Measurements from ENCODE around the gene GRM4. TPM values are rescaled to one million over a fixed set of nuclear protein-coding genes. Genes with fewer than 3 reads are reported as not detected.

Gene GRM4
- total and polyA plus RNA-seq, 2 experiments from 2014 or later: 0.10 to 0.22 TPM

GRCh38 chr6:34028691-34029360 is 117.1 kb downstream of the GRM4 start:
- no peaks in the 10 kb centered on the region for H3K36me3 ChIP-seq (ENCODE audit: low read depth)
- no peak overlapping the region for H3K4me2 ChIP-seq (ENCODE audit: unreplicated experiment)
- no peak overlapping the region for H3K9ac ChIP-seq
- 76 to 79% methylated on average over 18 of the region's 18 CpGs for WGBS, 2 experiments (ENCODE audit: low coverage in 1 of 2, low lambda C conversion rate in 2 of 2, missing lambda C conversion rate in 2 of 2)
- no peak overlapping the region for H3K27ac ChIP-seq
- H3F3A ChIP-seq (ENCODE audit: insufficient read depth): no peaks in the 10 kb centered on the region
- no peaks in the 10 kb centered on the region for H3K79me2 ChIP-seq (ENCODE audit: insufficient read depth)
- no peaks in the 10 kb centered on the region for H3K4me1 ChIP-seq (ENCODE audit: insufficient read depth)
- no peak overlapping the region for H2AFZ ChIP-seq
- no peaks in the 10 kb centered on the region for H4K20me1 ChIP-seq (ENCODE audit: insufficient read depth)
- H3K4me3 ChIP-seq: no peak overlapping the region
- in situ Hi-C loops (cut with MboI): loop anchor here (10.0 to 25.0 kb wide), 2 partner anchors 254 to 442 kb away; partner anchors contain the start of gene BAK1
- H3K27me3 ChIP-seq (replicated peaks; ENCODE audit: insufficient read depth): no peaks in the 10 kb centered on the region; the same call in 1 of the 2 replicates
- DNase-seq: no peak
- no peaks in the 10 kb centered on the region for H3K9me3 ChIP-seq (ENCODE audit: low read depth)
- TF ChIP-seq EZH2phosphoT487 (IDR thresholded peaks at IDR 0.05; ENCODE audit: insufficient read depth, low read depth) (no peak), EZH2 (IDR thresholded peaks at IDR 0.05; ENCODE audit: insufficient read depth, poor library complexity, severe bottlenecking) (no peak)
- H3K9me2 ChIP-seq (ENCODE audit: insufficient read depth): no peaks in the 10 kb centered on the region

- H2AFZ ChIP-seq: no peak overlapping the region
- H3K27me3 ChIP-seq (replicated peaks; ENCODE audit: insufficient read depth): no peaks in the 10 kb centered on the region; the same call in 1 of the 2 replicates
- WGBS, 2 experiments (ENCODE audit: low coverage in 1 of 2, low lambda C conversion rate in 2 of 2, missing lambda C conversion rate in 2 of 2): 79 to 84% methylated on average over 26 to 27 of the region's 31 CpGs
- no peaks in the 10 kb centered on the region for H3K79me2 ChIP-seq (ENCODE audit: insufficient read depth)
- TF ChIP-seq EZH2phosphoT487 (IDR thresholded peaks at IDR 0.05; ENCODE audit: insufficient read depth, low read depth) (no peak), EZH2 (IDR thresholded peaks at IDR 0.05; ENCODE audit: insufficient read depth, poor library complexity, severe bottlenecking) (no peak)
- no peaks in the 10 kb centered on the region for H3K4me1 ChIP-seq (ENCODE audit: insufficient read depth)
- no peaks in the 10 kb centered on the region for H3F3A ChIP-seq (ENCODE audit: insufficient read depth)
- H3K4me3 ChIP-seq: no peak overlapping the region
- DNase-seq: no peak
- in situ Hi-C loops (cut with MboI): loop anchor here (10.0 to 25.0 kb wide), 2 partner anchors 253 to 441 kb away; partner anchors contain the start of gene BAK1
- no peak overlapping the region for H3K27ac ChIP-seq
- no peak overlapping the region for H3K4me2 ChIP-seq (ENCODE audit: unreplicated experiment)
- no peaks in the 10 kb centered on the region for H3K9me2 ChIP-seq (ENCODE audit: insufficient read depth)
- H4K20me1 ChIP-seq (ENCODE audit: insufficient read depth): no peaks in the 10 kb centered on the region
- H3K9me3 ChIP-seq (ENCODE audit: low read depth): no peaks in the 10 kb centered on the region
- H3K9ac ChIP-seq: no peak overlapping the region
- H3K36me3 ChIP-seq (ENCODE audit: low read depth): no peaks in the 10 kb centered on the region
These were observed 117.9 kb downstream of the GRM4 start for GRCh38 chr6:34027939-34028441.

- peak; percentile 70 for DNase-seq
- no peaks in the 10 kb centered on the region; the same call in 1 of the 2 replicates for H3K27me3 ChIP-seq (replicated peaks; ENCODE audit: insufficient read depth)
These were observed 118.4 kb downstream of the GRM4 start for GRCh38 chr6:34027445-34027936.

DNA sequence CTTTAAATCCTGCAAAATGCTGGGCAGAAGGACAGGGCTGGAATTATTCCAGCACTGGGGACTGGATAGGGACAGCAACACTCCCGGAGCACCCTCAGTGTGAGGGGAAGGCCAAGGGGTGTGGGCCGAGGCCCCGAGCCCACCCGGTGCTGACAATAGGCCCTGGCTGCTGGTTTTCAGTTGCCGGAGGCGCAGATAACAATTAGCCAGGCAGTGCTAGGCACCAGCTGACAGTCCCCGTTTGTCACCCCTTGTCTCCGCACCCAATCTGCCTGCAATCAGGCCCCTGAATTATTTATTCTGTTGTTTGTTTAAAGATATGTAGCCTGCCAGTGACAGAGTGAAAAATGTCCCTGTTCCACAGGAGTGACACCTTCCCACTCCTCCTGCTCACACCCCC is 120.0 kb downstream of the GRM4 start:
- Histone ChIP-seq H3K4me1 (ENCODE audit: insufficient read depth) (no peaks in the 10 kb centered on the region), H3K4me2 (ENCODE audit: unreplicated experiment) (no peak overlapping the region), H3K27me3 (replicated peaks; ENCODE audit: insufficient read depth) (no peaks in the 10 kb centered on the region), H3K9me2 (ENCODE audit: insufficient read depth) (no peaks in the 10 kb centered on the region), H3K9me3 (ENCODE audit: low read depth) (no peaks in the 10 kb centered on the region), H3K9ac (no peak overlapping the region), H3K4me3 (no peak overlapping the region), H4K20me1 (ENCODE audit: insufficient read depth) (no peaks in the 10 kb centered on the region), H2AFZ (no peak overlapping the region), H3K36me3 (ENCODE audit: low read depth) (no peaks in the 10 kb centered on the region), H3F3A (ENCODE audit: insufficient read depth) (no peaks in the 10 kb centered on the region), H3K27ac (no peak overlapping the region), H3K79me2 (ENCODE audit: insufficient read depth) (no peaks in the 10 kb centered on the region)
- 62 to 67% methylated on average over 7 to 8 of the region's 8 CpGs for WGBS, 2 experiments (ENCODE audit: low coverage in 1 of 2, low lambda C conversion rate in 2 of 2, missing lambda C conversion rate in 2 of 2)
- TF ChIP-seq EZH2 (IDR thresholded peaks at IDR 0.05; ENCODE audit: insufficient read depth, poor library complexity, severe bottlenecking) (no peak), EZH2phosphoT487 (IDR thresholded peaks at IDR 0.05; ENCODE audit: insufficient read depth, low read depth) (no peak)
- in situ Hi-C loops (cut with MboI): loop anchor here (10.0 to 25.0 kb wide), 2 partner anchors 251 to 439 kb away; partner anchors contain the start of gene BAK1
- DNase-seq: no peak

More at GRCh38 chr6:34027445-34027936, 118.4 kb downstream of the GRM4 start:
- Histone ChIP-seq H3K79me2 (ENCODE audit: insufficient read depth) (no peaks in the 10 kb centered on the region), H3K4me2 (ENCODE audit: unreplicated experiment) (no peak overlapping the region), H3K9ac (no peak overlapping the region), H3K9me2 (ENCODE audit: insufficient read depth) (no peaks in the 10 kb centered on the region), H4K20me1 (ENCODE audit: insufficient read depth) (no peaks in the 10 kb centered on the region), H2AFZ (no peak overlapping the region), H3K4me3 (no peak overlapping the region), H3K4me1 (ENCODE audit: insufficient read depth) (no peaks in the 10 kb centered on the region), H3F3A (ENCODE audit: insufficient read depth) (no peaks in the 10 kb centered on the region), H3K36me3 (ENCODE audit: low read depth) (no peaks in the 10 kb centered on the region), H3K9me3 (ENCODE audit: low read depth) (no peaks in the 10 kb centered on the region), H3K27ac (no peak overlapping the region)
- no peak for TF ChIP-seq EZH2 (IDR thresholded peaks at IDR 0.05; ENCODE audit: insufficient read depth, poor library complexity, severe bottlenecking)
- TF ChIP-seq EZH2phosphoT487 (IDR thresholded peaks at IDR 0.05; ENCODE audit: insufficient read depth, low read depth): no peak
- WGBS, 2 experiments (ENCODE audit: low coverage in 1 of 2, low lambda C conversion rate in 2 of 2, missing lambda C conversion rate in 2 of 2): 22 to 44% methylated on average over 13 to 16 of the region's 17 CpGs
- in situ Hi-C loops (cut with MboI): loop anchor here (10.0 to 25.0 kb wide), 2 partner anchors 253 to 440 kb away; partner anchors contain the start of gene BAK1
